ENCODE measurements around the gene AP3S1.

AP3S1 gene

DNA sequence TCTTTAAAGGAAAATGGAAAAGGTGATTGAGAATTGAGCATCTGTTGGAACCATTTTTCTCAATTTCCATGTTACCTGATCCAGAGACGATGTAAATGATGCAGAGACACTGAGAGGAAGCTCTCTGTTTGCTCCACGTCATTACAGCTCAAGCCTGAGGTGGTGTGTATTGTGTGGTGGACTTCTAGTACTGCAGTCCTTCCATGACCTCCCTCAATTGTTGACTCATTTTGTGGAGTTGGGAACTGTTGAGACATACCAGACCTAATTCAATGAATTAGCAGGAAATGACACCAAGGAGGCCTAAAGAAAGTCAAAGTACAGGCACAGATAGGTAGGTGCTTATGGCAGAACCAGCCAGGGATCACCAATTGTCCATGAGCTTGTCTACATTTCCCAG, 104.9 kb downstream of the AP3S1 start:
- CTCF ChIA-PET = no interaction called here
- no peak overlapping the region for H3K4me3 ChIP-seq (ENCODE audit: control insufficient read depth in 1 of 7, extremely low read depth in 1 of 7, insufficient read depth in 4 of 7, low read depth in 2 of 7, low read length in 6 of 7)
- no peaks in the 10 kb centered on the region for H3K27me3 ChIP-seq (replicated peaks in 2 of 5; ENCODE audit: control insufficient read depth in 4 of 5, insufficient read depth in 5 of 5, low read length in 4 of 5)
- DNase-seq = no peak
- no peaks in the 10 kb centered on the region for H3K4me1 ChIP-seq (ENCODE audit: control extremely low read depth in 1 of 4, control insufficient read depth in 4 of 4, insufficient read depth in 4 of 4, low read length in 3 of 4)
- H3K36me3 ChIP-seq (ENCODE audit: control insufficient read depth in 4 of 4, insufficient read depth in 4 of 4, low read length in 3 of 4) = no peaks in the 10 kb centered on the region
- peaks cover 0 to 2% (median 0%) of the 10 kb centered on the region in 5 experiments for H3K9me3 ChIP-seq (ENCODE audit: control extremely low read depth in 1 of 5, control insufficient read depth in 4 of 5, insufficient read depth in 2 of 5, low read depth in 1 of 5, low read length in 4 of 5)
- no peak overlapping the region for H3K27ac ChIP-seq (ENCODE audit: insufficient read depth in 1 of 2, low read depth in 1 of 2, low read length in 2 of 2, poor library complexity in 1 of 2, severe bottlenecking in 2 of 2)
- WGBS (ENCODE audit: insufficient coverage) = 93% methylated on average over 2 of the region's 2 CpGs
- POLR2A ChIA-PET = no interaction called here

DNA sequence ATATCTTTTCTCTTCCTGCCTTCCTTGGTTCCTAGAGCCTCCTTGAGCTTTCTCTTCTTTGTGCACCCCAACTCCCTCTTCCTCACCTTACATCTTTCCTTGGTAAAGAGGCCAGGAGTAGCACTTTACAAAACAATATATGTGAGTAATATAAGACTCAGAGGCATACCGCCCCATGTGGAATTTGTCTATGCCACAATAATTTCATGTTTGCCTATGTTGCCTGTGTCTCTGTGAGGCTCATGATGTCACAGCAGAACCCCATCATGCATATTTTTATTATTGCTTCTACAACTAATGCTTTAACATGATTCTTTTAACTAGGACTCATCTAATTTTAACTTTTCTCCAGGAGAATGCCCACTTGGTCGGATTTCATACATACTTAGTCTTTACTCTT, 105.5 kb downstream of the AP3S1 start:
- ChIA-PET CTCF (no interaction called here), POLR2A (no interaction called here)
- Histone ChIP-seq H3K4me3 (ENCODE audit: control insufficient read depth in 1 of 7, extremely low read depth in 1 of 7, insufficient read depth in 4 of 7, low read depth in 2 of 7, low read length in 6 of 7) (no peak overlapping the region), H3K4me1 (ENCODE audit: control extremely low read depth in 1 of 4, control insufficient read depth in 4 of 4, insufficient read depth in 4 of 4, low read length in 3 of 4) (no peaks in the 10 kb centered on the region), H3K36me3 (ENCODE audit: control insufficient read depth in 4 of 4, insufficient read depth in 4 of 4, low read length in 3 of 4) (no peaks in the 10 kb centered on the region), H3K27ac (ENCODE audit: insufficient read depth in 1 of 2, low read depth in 1 of 2, low read length in 2 of 2, poor library complexity in 1 of 2, severe bottlenecking in 2 of 2) (no peak overlapping the region), H3K9me3 (ENCODE audit: control extremely low read depth in 1 of 5, control insufficient read depth in 4 of 5, insufficient read depth in 2 of 5, low read depth in 1 of 5, low read length in 4 of 5) (peaks cover 0 to 2% (median 0%) of the 10 kb centered on the region in 5 experiments), H3K27me3 (replicated peaks in 2 of 5; ENCODE audit: control insufficient read depth in 4 of 5, insufficient read depth in 5 of 5, low read length in 4 of 5) (no peaks in the 10 kb centered on the region)
- no peak for DNase-seq
- WGBS (ENCODE audit: insufficient coverage) = no CpG with 5 or more reads among the region's 2 CpGs

DNA sequence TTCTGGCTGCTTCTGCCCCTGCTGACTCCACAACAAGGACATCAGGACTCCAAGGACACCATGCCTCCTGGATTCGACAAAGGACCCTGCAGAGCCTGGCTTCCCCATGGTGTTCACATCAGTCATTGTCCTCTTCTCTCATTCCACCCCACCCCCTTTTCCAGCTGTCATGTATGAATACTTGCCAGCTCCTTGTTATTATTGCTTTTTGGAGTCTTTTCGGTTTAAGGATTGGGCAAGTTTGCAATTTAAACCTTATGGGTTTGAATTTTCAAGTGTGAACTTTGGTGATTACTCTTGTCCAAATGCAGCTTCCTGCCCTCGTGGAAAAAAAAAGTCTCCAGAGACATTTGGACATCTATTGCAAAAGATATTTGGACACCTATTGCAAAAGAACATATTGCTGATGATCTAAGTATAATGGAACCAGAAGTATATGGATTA, 106.4 kb downstream of the AP3S1 start:
- H3K27me3 ChIP-seq (replicated peaks in 2 of 5; ENCODE audit: control insufficient read depth in 4 of 5, insufficient read depth in 5 of 5, low read length in 4 of 5) = no peaks in the 10 kb centered on the region
- POLR2A ChIA-PET = no interaction called here

DNA sequence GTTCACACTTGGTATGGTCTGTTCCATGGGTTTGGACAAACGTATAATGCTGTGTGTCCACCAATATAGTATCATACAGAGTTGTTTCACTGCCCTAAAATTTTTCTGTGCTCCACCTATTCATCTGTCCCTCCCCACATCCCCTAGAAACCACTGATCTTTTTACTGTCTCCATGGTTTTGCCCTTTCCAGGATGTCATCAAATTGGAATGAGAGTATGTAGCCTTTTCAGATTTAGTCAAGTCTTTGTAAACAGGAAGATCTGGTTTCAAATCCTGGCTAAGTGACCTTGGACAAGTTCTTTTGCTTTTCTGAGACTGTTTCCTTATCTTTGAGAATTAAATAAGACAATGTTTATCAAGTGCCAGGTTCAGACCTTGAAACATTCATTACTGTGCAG, 107.4 kb downstream of the AP3S1 start:
- H3K4me1 ChIP-seq (ENCODE audit: control extremely low read depth in 1 of 4, control insufficient read depth in 4 of 4, insufficient read depth in 4 of 4, low read length in 3 of 4) = no peaks in the 10 kb centered on the region
- H3K4me3 ChIP-seq (ENCODE audit: control insufficient read depth in 1 of 7, extremely low read depth in 1 of 7, insufficient read depth in 4 of 7, low read depth in 2 of 7, low read length in 6 of 7) = no peak overlapping the region
- ChIA-PET CTCF (no interaction called here), POLR2A (interaction anchor here (0.6 kb wide), 1 partner anchor 21 kb away, joined by 3 read pairs; no protein-coding TSS in a partner anchor)
- H3K9me3 ChIP-seq (ENCODE audit: control extremely low read depth in 1 of 5, control insufficient read depth in 4 of 5, insufficient read depth in 2 of 5, low read depth in 1 of 5, low read length in 4 of 5) = no peaks in the 10 kb centered on the region
- H3K27ac ChIP-seq (ENCODE audit: insufficient read depth in 1 of 2, low read depth in 1 of 2, low read length in 2 of 2, poor library complexity in 1 of 2, severe bottlenecking in 2 of 2) = no peak overlapping the region
- H3K36me3 ChIP-seq (ENCODE audit: control insufficient read depth in 4 of 4, insufficient read depth in 4 of 4, low read length in 3 of 4) = no peaks in the 10 kb centered on the region
- no peak for DNase-seq
- H3K27me3 ChIP-seq (replicated peaks in 2 of 5; ENCODE audit: control insufficient read depth in 4 of 5, insufficient read depth in 5 of 5, low read length in 4 of 5) = peaks cover 0 to 4% (median 0%) of the 10 kb centered on the region in 5 experiments
- WGBS (ENCODE audit: insufficient coverage) = no CpG with 5 or more reads among the region's 1 CpG

More for the DNA sequence above, 106.4 kb downstream of the AP3S1 start:
- CTCF ChIA-PET = no interaction called here
- no peak for DNase-seq
- 100% methylated on average over 1 of the region's 3 CpGs for WGBS (ENCODE audit: insufficient coverage)
- H3K36me3 ChIP-seq (ENCODE audit: control insufficient read depth in 4 of 4, insufficient read depth in 4 of 4, low read length in 3 of 4) = no peaks in the 10 kb centered on the region
- no peaks in the 10 kb centered on the region for H3K9me3 ChIP-seq (ENCODE audit: control extremely low read depth in 1 of 5, control insufficient read depth in 4 of 5, insufficient read depth in 2 of 5, low read depth in 1 of 5, low read length in 4 of 5)
- no peak overlapping the region for H3K27ac ChIP-seq (ENCODE audit: insufficient read depth in 1 of 2, low read depth in 1 of 2, low read length in 2 of 2, poor library complexity in 1 of 2, severe bottlenecking in 2 of 2)
- H3K4me1 ChIP-seq (ENCODE audit: control extremely low read depth in 1 of 4, control insufficient read depth in 4 of 4, insufficient read depth in 4 of 4, low read length in 3 of 4) = no peaks in the 10 kb centered on the region
- no peak overlapping the region for H3K4me3 ChIP-seq (ENCODE audit: control insufficient read depth in 1 of 7, extremely low read depth in 1 of 7, insufficient read depth in 4 of 7, low read depth in 2 of 7, low read length in 6 of 7)

DNA sequence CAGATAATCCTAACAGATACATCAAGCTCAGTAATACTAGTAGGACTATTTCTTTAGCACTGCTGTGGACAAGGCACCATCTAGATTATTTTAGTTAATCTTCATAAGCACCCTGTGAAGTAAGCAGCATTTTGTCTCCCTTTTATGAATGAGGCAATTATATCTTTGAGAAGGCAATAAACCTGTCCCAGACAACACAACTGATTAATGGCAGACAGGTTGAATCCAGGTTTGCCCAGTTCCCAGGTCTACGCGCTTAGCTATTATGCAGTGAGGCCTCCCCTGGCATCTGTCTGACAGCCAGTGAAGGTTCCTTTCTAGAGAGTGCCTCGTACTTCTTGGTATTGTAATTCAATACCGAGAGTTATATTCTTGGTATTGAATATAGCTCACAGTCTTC, 110.9 kb downstream of the AP3S1 start:
- ChIA-PET POLR2A (no interaction called here), CTCF (no interaction called here)
- no peak overlapping the region for H3K4me3 ChIP-seq (ENCODE audit: control insufficient read depth in 1 of 7, extremely low read depth in 1 of 7, insufficient read depth in 4 of 7, low read depth in 2 of 7, low read length in 6 of 7)
- H3K36me3 ChIP-seq (ENCODE audit: control insufficient read depth in 4 of 4, insufficient read depth in 4 of 4, low read length in 3 of 4) = no peaks in the 10 kb centered on the region
- no peak overlapping the region for H3K27ac ChIP-seq (ENCODE audit: insufficient read depth in 1 of 2, low read depth in 1 of 2, low read length in 2 of 2, poor library complexity in 1 of 2, severe bottlenecking in 2 of 2)
- peaks cover 0 to 27% (median 2%) of the 10 kb centered on the region in 5 experiments for H3K27me3 ChIP-seq (replicated peaks in 2 of 5; ENCODE audit: control insufficient read depth in 4 of 5, insufficient read depth in 5 of 5, low read length in 4 of 5)
- no peak for DNase-seq
- no peaks in the 10 kb centered on the region for H3K4me1 ChIP-seq (ENCODE audit: control extremely low read depth in 1 of 4, control insufficient read depth in 4 of 4, insufficient read depth in 4 of 4, low read length in 3 of 4)
- no peaks in the 10 kb centered on the region for H3K9me3 ChIP-seq (ENCODE audit: control extremely low read depth in 1 of 5, control insufficient read depth in 4 of 5, insufficient read depth in 2 of 5, low read depth in 1 of 5, low read length in 4 of 5)
- WGBS (ENCODE audit: insufficient coverage) = 100% methylated on average over 2 of the region's 4 CpGs

DNA sequence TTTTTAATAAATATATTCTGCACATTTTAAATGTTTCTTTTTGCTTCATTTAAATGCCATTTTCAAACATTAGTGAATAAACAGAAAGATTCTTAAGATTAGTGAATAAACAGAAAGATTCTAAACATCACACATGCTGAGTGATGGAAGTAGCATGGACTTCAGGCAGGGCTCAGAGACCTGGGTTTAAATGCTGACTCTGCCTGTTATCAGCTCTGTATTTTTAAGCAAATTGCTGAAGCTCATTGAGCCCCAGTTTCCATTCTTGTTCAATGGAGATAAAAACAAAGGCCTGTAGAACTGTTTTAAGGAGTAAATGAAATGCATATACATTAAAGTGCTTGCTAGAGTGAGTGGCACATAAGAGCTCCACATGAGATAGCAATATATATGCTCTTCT, 112.4 kb downstream of the AP3S1 start:
- Histone ChIP-seq H3K27me3 (replicated peaks in 2 of 5; ENCODE audit: control insufficient read depth in 4 of 5, insufficient read depth in 5 of 5, low read length in 4 of 5) (peaks cover 2 to 41% (median 4%) of the 10 kb centered on the region in 5 experiments), H3K27ac (ENCODE audit: insufficient read depth in 1 of 2, low read depth in 1 of 2, low read length in 2 of 2, poor library complexity in 1 of 2, severe bottlenecking in 2 of 2) (no peak overlapping the region), H3K4me3 (ENCODE audit: control insufficient read depth in 1 of 7, extremely low read depth in 1 of 7, insufficient read depth in 4 of 7, low read depth in 2 of 7, low read length in 6 of 7) (no peak overlapping the region), H3K9me3 (ENCODE audit: control extremely low read depth in 1 of 5, control insufficient read depth in 4 of 5, insufficient read depth in 2 of 5, low read depth in 1 of 5, low read length in 4 of 5) (peaks cover 0 to 3% (median 0%) of the 10 kb centered on the region in 5 experiments), H3K36me3 (ENCODE audit: control insufficient read depth in 4 of 4, insufficient read depth in 4 of 4, low read length in 3 of 4) (no peaks in the 10 kb centered on the region), H3K4me1 (ENCODE audit: control extremely low read depth in 1 of 4, control insufficient read depth in 4 of 4, insufficient read depth in 4 of 4, low read length in 3 of 4) (no peaks in the 10 kb centered on the region)
- ChIA-PET CTCF (no interaction called here), POLR2A (no interaction called here)
- no peak for DNase-seq

DNA sequence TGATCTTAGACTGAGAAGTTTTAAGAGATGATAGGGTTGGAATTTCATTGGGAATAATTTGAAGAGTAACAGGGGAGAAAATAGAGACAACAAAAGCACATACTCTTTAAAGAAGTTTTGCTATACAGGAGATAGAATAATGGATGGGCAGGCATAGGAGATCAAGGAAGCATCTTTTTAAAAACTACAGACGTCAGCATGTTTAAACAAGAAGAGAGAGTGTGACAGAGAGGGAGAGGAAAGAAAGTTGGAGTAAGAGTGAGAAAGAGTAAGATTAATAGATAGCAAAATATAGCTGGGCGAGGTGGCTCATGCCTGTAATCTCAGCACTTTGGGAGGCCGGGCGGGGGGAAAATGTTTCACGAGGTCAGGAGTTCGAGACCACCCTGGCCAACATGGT, 115.2 kb downstream of the AP3S1 start:
- DNase-seq = no peak
- POLR2A ChIA-PET = no interaction called here
- Histone ChIP-seq H3K27me3 (replicated peaks in 2 of 5; ENCODE audit: control insufficient read depth in 4 of 5, insufficient read depth in 5 of 5, low read length in 4 of 5) (peaks cover 12 to 67% (median 20%) of the 10 kb centered on the region in 5 experiments), H3K9me3 (ENCODE audit: control extremely low read depth in 1 of 5, control insufficient read depth in 4 of 5, insufficient read depth in 2 of 5, low read depth in 1 of 5, low read length in 4 of 5) (peaks cover 0 to 3% (median 0%) of the 10 kb centered on the region in 5 experiments), H3K36me3 (ENCODE audit: control insufficient read depth in 4 of 4, insufficient read depth in 4 of 4, low read length in 3 of 4) (no peaks in the 10 kb centered on the region), H3K4me3 (ENCODE audit: control insufficient read depth in 1 of 7, extremely low read depth in 1 of 7, insufficient read depth in 4 of 7, low read depth in 2 of 7, low read length in 6 of 7) (no peak overlapping the region), H3K27ac (ENCODE audit: insufficient read depth in 1 of 2, low read depth in 1 of 2, low read length in 2 of 2, poor library complexity in 1 of 2, severe bottlenecking in 2 of 2) (no peak overlapping the region), H3K4me1 (ENCODE audit: control extremely low read depth in 1 of 4, control insufficient read depth in 4 of 4, insufficient read depth in 4 of 4, low read length in 3 of 4) (peaks cover 0 to 7% (median 5%) of the 10 kb centered on the region in 4 experiments)
- CTCF ChIA-PET = no interaction called here
- 62% methylated on average over 6 of the region's 6 CpGs for WGBS (ENCODE audit: insufficient coverage)

Data from common myeloid progenitor, CD34-positive (primary cell).